ENCODE measurements around the gene KLF7. TPM values are rescaled to one million over a fixed set of nuclear protein-coding genes. Genes with fewer than 3 reads are reported as not detected.

Gene KLF7
- total RNA-seq, 1 experiment from 2014 or later = 15.4 TPM

GRCh38 chr2:207078186-207078798 is 87.5 kb downstream of the KLF7 start:
- no TSS peak for BruUV-seq (replicated peaks)
- intact Hi-C loops (cut with micrococcal nuclease) = no loop called here
- H3K9ac ChIP-seq (ENCODE audit: low read length) = no peak overlapping the region
- no peaks in the 10 kb centered on the region for H3K9me3 ChIP-seq (ENCODE audit: control insufficient read depth in 1 of 2, insufficient read depth in 1 of 2, low read depth in 1 of 2, low read length in 2 of 2)
- no peak overlapping the region for H2AFZ ChIP-seq (ENCODE audit: low read depth, low read length, poor library complexity, severe bottlenecking)
- no peak for DNase-seq (ENCODE audit: low read depth, low spot score)
- ATAC-seq = no peak
- no peaks in the 10 kb centered on the region for H3K27me3 ChIP-seq (ENCODE audit: insufficient read depth, low read length)
- no peaks in the 10 kb centered on the region for H3K9me2 ChIP-seq (ENCODE audit: insufficient read depth)
- TF ChIP-seq EZH2 (IDR thresholded peaks at IDR 0.05) = no peak
- CTCF ChIA-PET = no interaction called here
- no peaks in the 10 kb centered on the region for H3K36me3 ChIP-seq (ENCODE audit: control insufficient read depth in 1 of 2, insufficient read depth in 2 of 2, low read length in 2 of 2)
- no peaks in the 10 kb centered on the region for H4K20me1 ChIP-seq (ENCODE audit: insufficient read depth)
- no peaks in the 10 kb centered on the region for H3K79me2 ChIP-seq (ENCODE audit: insufficient read depth, low read length)
- no peaks in the 10 kb centered on the region for H3K4me1 ChIP-seq (ENCODE audit: control insufficient read depth in 1 of 2, insufficient read depth in 2 of 2, low read length in 2 of 2)
- H3K27ac ChIP-seq (ENCODE audit: low read depth, low read length) = no peak overlapping the region
- POLR2A ChIA-PET = no interaction called here
- H3K4me2 ChIP-seq (ENCODE audit: low read length) = no peak overlapping the region
- RAD21 ChIA-PET (ENCODE audit: low non-redundant PET in 1 of 2, low total read pairs in 2 of 2, uncharacterized antibody in 2 of 2, unreplicated experiment in 2 of 2) = no interaction called here
- H3K4me3 ChIP-seq (replicated peaks in 1 of 2; ENCODE audit: low read depth in 1 of 2, low read length in 2 of 2) = no peak overlapping the region

- no peaks in the 10 kb centered on the region for H3K4me1 ChIP-seq (ENCODE audit: control insufficient read depth in 1 of 2, insufficient read depth in 2 of 2, low read length in 2 of 2)
- no peaks in the 10 kb centered on the region for H3K79me2 ChIP-seq (ENCODE audit: insufficient read depth, low read length)
- H3K9ac ChIP-seq (ENCODE audit: low read length) = no peak overlapping the region
- ChIA-PET CTCF (no interaction called here), POLR2A (no interaction called here), RAD21 (ENCODE audit: low non-redundant PET in 1 of 2, low total read pairs in 2 of 2, uncharacterized antibody in 2 of 2, unreplicated experiment in 2 of 2) (no interaction called here)
- H3K9me2 ChIP-seq (ENCODE audit: insufficient read depth) = no peaks in the 10 kb centered on the region
- no peaks in the 10 kb centered on the region for H3K9me3 ChIP-seq (ENCODE audit: control insufficient read depth in 1 of 2, insufficient read depth in 1 of 2, low read depth in 1 of 2, low read length in 2 of 2)
- ATAC-seq (no peak), DNase-seq (ENCODE audit: low read depth, low spot score) (no peak)
- no peak overlapping the region for H3K4me3 ChIP-seq (replicated peaks in 1 of 2; ENCODE audit: low read depth in 1 of 2, low read length in 2 of 2)
- BruUV-seq (replicated peaks) = no TSS peak
- intact Hi-C loops (cut with micrococcal nuclease) = no loop called here
- no peak overlapping the region for H3K4me2 ChIP-seq (ENCODE audit: low read length)
- H4K20me1 ChIP-seq (ENCODE audit: insufficient read depth) = no peaks in the 10 kb centered on the region
- no peaks in the 10 kb centered on the region for H3K36me3 ChIP-seq (ENCODE audit: control insufficient read depth in 1 of 2, insufficient read depth in 2 of 2, low read length in 2 of 2)
- H2AFZ ChIP-seq (ENCODE audit: low read depth, low read length, poor library complexity, severe bottlenecking) = no peak overlapping the region
- no peaks in the 10 kb centered on the region for H3K27me3 ChIP-seq (ENCODE audit: insufficient read depth, low read length)
- no peak for TF ChIP-seq ZFX (IDR thresholded peaks at IDR 0.05)
- TF ChIP-seq POLR2AphosphoS5 (IDR thresholded peaks at IDR 0.05; ENCODE audit: low read depth, low read length) = no peak
- TF ChIP-seq POLR2A (IDR thresholded peaks at IDR 0.05; ENCODE audit: borderline replicate concordance, extremely low read depth, insufficient read depth, insufficient read length) = no peak
- TF ChIP-seq MAX (IDR thresholded peaks at IDR 0.05) = no peak
- no peak for TF ChIP-seq SIN3A (IDR thresholded peaks at IDR 0.05; ENCODE audit: low read depth)
- TF ChIP-seq ZBTB33 (IDR thresholded peaks at IDR 0.05; ENCODE audit: extremely low read depth, insufficient replicate concordance, low read length) = no peak
- H3K27ac ChIP-seq (ENCODE audit: low read depth, low read length) = no peak overlapping the region
Observed at GRCh38 chr2:207077266-207077665, 88.5 kb downstream of the KLF7 start.
